ENCODE results near the gene C1orf105. TPM values are rescaled to one million over a fixed set of nuclear protein-coding genes. Genes with fewer than 3 reads are reported as not detected.
"Not testable (repeated sequence)": the region's sequence is repeated elsewhere in the genome, so short reads cannot be mapped to it uniquely, and the experiment has no call there.

Gene C1orf105
- total and polyA plus RNA-seq, 2 experiments from 2014 or later: 0.23 to 2.2 TPM

DNA sequence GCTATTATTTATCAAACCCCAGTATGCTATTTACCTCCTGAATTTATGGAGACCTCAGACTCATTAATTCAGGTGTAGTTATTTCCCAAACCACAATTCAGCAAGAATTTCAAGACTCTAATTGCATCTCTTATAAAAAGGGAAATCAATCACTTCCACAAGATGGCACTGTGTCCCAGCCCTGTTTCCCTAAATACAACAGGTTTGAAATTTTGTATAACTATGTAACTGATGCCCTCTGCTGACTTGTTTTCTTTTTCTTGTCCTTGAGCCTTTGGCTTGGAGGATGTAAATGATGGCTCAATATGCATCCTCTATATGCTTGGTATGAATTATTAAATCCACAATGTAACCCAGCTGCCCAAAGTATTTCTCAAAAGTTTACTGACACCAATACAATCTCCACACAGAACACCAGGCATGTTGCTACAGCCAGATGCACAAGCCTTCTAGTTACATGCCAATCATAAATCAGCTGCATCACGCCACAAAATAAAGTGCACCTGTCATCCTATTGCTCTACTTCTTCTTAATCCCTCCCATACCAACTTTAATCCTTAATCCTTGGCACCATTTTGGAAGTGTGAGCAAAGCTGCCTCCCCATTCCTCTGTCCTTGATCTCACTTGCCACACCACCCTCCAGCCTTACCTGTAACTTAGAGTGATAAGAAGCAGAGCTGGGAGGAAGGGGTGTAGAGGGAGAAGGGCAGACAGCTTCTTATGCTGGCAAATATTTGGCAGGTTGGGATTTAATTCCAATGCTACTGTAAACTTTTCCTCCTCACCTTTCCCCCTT is 9.0 kb downstream of the C1orf105 start:
- peaks cover 14% of the 10 kb centered on the region for H3K4me1 ChIP-seq (ENCODE audit: insufficient read depth)
- no peaks in the 10 kb centered on the region for H4K20me1 ChIP-seq (ENCODE audit: insufficient read depth, poor library complexity, severe bottlenecking)
- H3K27me3 ChIP-seq: no peaks in the 10 kb centered on the region
- H3K27ac ChIP-seq: no peak overlapping the region
- H3K4me2 ChIP-seq: no peak overlapping the region
- 93% methylated on average over 1 of the region's 1 CpG for WGBS (ENCODE audit: low lambda C conversion rate, missing lambda C conversion rate)
- peaks cover 7% of the 10 kb centered on the region for H3K79me2 ChIP-seq
- no peak overlapping the region for H3K4me3 ChIP-seq
- no peaks in the 10 kb centered on the region for H3K9me3 ChIP-seq (ENCODE audit: low read depth)
- no peaks in the 10 kb centered on the region for H3K9me2 ChIP-seq (replicated peaks; ENCODE audit: insufficient read depth)
- TF ChIP-seq, protein P1, sequence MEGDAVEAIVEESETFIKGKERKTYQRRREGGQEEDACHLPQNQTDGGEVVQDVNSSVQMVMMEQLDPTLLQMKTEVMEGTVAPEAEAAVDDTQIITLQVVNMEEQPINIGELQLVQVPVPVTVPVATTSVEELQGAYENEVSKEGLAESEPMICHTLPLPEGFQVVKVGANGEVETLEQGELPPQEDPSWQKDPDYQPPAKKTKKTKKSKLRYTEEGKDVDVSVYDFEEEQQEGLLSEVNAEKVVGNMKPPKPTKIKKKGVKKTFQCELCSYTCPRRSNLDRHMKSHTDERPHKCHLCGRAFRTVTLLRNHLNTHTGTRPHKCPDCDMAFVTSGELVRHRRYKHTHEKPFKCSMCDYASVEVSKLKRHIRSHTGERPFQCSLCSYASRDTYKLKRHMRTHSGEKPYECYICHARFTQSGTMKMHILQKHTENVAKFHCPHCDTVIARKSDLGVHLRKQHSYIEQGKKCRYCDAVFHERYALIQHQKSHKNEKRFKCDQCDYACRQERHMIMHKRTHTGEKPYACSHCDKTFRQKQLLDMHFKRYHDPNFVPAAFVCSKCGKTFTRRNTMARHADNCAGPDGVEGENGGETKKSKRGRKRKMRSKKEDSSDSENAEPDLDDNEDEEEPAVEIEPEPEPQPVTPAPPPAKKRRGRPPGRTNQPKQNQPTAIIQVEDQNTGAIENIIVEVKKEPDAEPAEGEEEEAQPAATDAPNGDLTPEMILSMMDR (IDR thresholded peaks at IDR 0.05; ENCODE audit: poor library complexity): peak; percentile 86
- TF ChIP-seq EZH2 (IDR thresholded peaks at IDR 0.05; ENCODE audit: borderline replicate concordance) (no peak), EZH2phosphoT487 (IDR thresholded peaks at IDR 0.05; ENCODE audit: low read depth, severe bottlenecking, unreplicated experiment) (no peak)
- no peak overlapping the region for H2AFZ ChIP-seq
- no peaks in the 10 kb centered on the region for H3K36me3 ChIP-seq (replicated peaks; ENCODE audit: insufficient read depth, low read depth)
- DNase-seq (ENCODE audit: low spot score): peak; percentile 78

DNA sequence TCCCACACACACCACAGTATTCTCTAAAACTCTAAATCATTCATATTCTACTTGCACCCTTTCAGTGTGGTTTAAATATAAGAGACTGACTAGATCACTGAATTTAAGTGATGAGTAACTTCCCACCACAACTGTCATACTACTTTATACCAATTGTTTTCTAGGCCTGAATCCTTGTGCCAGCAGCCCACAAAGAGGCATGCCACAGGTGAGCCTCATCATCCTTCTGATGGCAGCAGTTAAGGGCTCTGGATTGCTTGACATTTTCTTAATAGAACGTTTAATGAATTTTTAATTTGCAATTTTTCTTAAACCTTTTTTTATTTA is 9.6 kb downstream of the C1orf105 start:
- Histone ChIP-seq H3K36me3 (replicated peaks; ENCODE audit: insufficient read depth, low read depth) (no peaks in the 10 kb centered on the region), H3K79me2 (peaks cover 9% of the 10 kb centered on the region), H3K4me3 (no peak overlapping the region), H3K27me3 (no peaks in the 10 kb centered on the region), H3K9me3 (ENCODE audit: low read depth) (no peaks in the 10 kb centered on the region), H3K27ac (no peak overlapping the region), H3K4me1 (ENCODE audit: insufficient read depth) (peaks cover 14% of the 10 kb centered on the region), H4K20me1 (ENCODE audit: insufficient read depth, poor library complexity, severe bottlenecking) (no peaks in the 10 kb centered on the region), H2AFZ (no peak overlapping the region), H3K9me2 (replicated peaks; ENCODE audit: insufficient read depth) (no peaks in the 10 kb centered on the region), H3K4me2 (no peak overlapping the region)
- 96% methylated on average over 1 of the region's 1 CpG for WGBS (ENCODE audit: low lambda C conversion rate, missing lambda C conversion rate)
- TF ChIP-seq EZH2 (IDR thresholded peaks at IDR 0.05; ENCODE audit: borderline replicate concordance) (no peak), EZH2phosphoT487 (IDR thresholded peaks at IDR 0.05; ENCODE audit: low read depth, severe bottlenecking, unreplicated experiment) (no peak)
- TF ChIP-seq, protein P1 (IDR thresholded peaks at IDR 0.05; ENCODE audit: poor library complexity): no peak
- DNase-seq (ENCODE audit: low spot score): no peak

DNA sequence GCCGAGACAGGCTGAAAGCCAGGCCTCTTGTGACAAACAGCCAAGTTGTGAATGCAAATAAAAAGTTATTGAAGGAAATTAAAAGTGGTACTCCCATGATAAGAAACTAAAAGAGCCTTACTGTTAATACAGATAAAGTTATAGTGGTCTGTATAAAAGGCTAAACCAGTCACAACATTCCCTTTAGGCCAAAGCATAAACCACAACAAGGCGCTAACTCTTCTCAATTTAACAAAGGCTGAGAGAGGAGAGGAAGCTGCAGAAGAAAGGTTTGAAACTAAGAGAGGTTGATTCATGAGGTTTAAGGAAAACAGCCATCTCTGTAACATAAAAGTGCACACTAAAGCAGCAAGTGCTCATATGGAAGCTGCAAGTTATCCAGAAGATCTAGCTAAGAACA is 10.7 kb downstream of the C1orf105 start:
- 91% methylated on average over 2 of the region's 2 CpGs for WGBS (ENCODE audit: low lambda C conversion rate, missing lambda C conversion rate)
- peaks cover 14% of the 10 kb centered on the region for H3K4me1 ChIP-seq (ENCODE audit: insufficient read depth)
- H3K79me2 ChIP-seq: peaks cover 13% of the 10 kb centered on the region
- DNase-seq (ENCODE audit: low spot score): no peak
- H3K9me3 ChIP-seq (ENCODE audit: low read depth): no peaks in the 10 kb centered on the region
- no peaks in the 10 kb centered on the region for H3K9me2 ChIP-seq (replicated peaks; ENCODE audit: insufficient read depth)
- H3K27ac ChIP-seq: peak overlapping the region; percentile 32
- no peaks in the 10 kb centered on the region for H3K27me3 ChIP-seq
- TF ChIP-seq EZH2phosphoT487 (IDR thresholded peaks at IDR 0.05; ENCODE audit: low read depth, severe bottlenecking, unreplicated experiment): no peak
- TF ChIP-seq EZH2 (IDR thresholded peaks at IDR 0.05; ENCODE audit: borderline replicate concordance): no peak
- no peak overlapping the region for H3K4me3 ChIP-seq
- H4K20me1 ChIP-seq (ENCODE audit: insufficient read depth, poor library complexity, severe bottlenecking): no peaks in the 10 kb centered on the region
- H3K4me2 ChIP-seq: peak overlapping the region; percentile 77
- no peak overlapping the region for H2AFZ ChIP-seq
- no peaks in the 10 kb centered on the region for H3K36me3 ChIP-seq (replicated peaks; ENCODE audit: insufficient read depth, low read depth)

DNA sequence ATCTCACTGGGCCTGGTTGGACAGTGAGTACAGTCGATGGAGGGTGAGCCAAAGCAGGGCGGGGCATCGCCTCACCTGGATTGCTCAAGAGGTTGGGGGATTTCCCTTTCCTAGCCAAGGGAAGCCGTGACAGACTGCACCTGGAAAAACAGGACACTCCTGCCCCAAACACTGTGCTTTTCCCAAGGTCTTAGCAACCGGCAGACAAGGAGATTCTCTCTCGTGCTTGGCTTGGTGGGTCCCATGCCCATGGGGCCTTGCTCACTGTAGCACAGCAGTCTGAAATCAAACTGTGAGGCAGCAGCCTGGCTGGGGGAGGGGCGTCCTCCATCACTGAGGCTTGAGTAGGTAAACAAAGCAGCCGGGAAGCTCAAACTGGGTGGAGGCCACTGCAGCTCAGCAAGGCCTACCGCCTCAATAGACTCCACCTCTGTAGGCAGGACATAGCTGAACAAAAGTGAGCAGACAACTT is 11.3 kb downstream of the C1orf105 start:
- Histone ChIP-seq H3K9me3 (ENCODE audit: low read depth) (no peaks in the 10 kb centered on the region), H4K20me1 (ENCODE audit: insufficient read depth, poor library complexity, severe bottlenecking) (no peaks in the 10 kb centered on the region), H3K79me2 (peaks cover 13% of the 10 kb centered on the region), H3K27ac (peak overlapping the region; percentile 90), H3K9me2 (replicated peaks; ENCODE audit: insufficient read depth) (no peaks in the 10 kb centered on the region), H3K27me3 (no peaks in the 10 kb centered on the region), H3K4me2 (peak overlapping the region; percentile 77), H3K4me1 (ENCODE audit: insufficient read depth) (peaks cover 14% of the 10 kb centered on the region), H3K4me3 (no peak overlapping the region), H3K36me3 (replicated peaks; ENCODE audit: insufficient read depth, low read depth) (no peaks in the 10 kb centered on the region), H2AFZ (peak overlapping the region; percentile 25)
- TF ChIP-seq EZH2phosphoT487 (IDR thresholded peaks at IDR 0.05; ENCODE audit: low read depth, severe bottlenecking, unreplicated experiment) (no peak), EZH2 (IDR thresholded peaks at IDR 0.05; ENCODE audit: borderline replicate concordance) (no peak)
- TF ChIP-seq, protein P1 (IDR thresholded peaks at IDR 0.05; ENCODE audit: poor library complexity): no peak
- peak; percentile 68 for DNase-seq (ENCODE audit: low spot score)
- 48% methylated on average over 9 of the region's 9 CpGs for WGBS (ENCODE audit: low lambda C conversion rate, missing lambda C conversion rate)

DNA sequence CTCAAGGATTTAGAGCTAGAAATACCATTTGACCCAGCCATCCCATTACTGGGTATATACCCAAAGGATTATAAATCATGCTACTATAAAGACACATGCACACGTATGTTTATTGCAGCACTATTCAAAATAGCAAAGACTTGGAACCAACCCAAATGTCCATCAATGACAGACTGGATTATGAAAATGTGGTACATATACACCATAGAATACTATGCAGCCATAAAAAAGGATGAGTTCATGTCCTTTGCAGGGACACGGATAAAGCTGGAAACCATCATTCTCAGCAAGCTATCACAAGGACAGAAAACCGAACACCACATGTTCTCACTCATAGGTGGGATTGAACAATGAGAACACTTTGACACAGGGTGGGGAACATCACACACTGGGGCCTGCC is 16.7 kb downstream of the C1orf105 start:
- not testable (repeated sequence) for H3K9me2 ChIP-seq (replicated peaks; ENCODE audit: insufficient read depth); H3K9me3 ChIP-seq (ENCODE audit: low read depth); H2AFZ ChIP-seq; H3K4me1 ChIP-seq (ENCODE audit: insufficient read depth); H3K27me3 ChIP-seq; H3K36me3 ChIP-seq (replicated peaks; ENCODE audit: insufficient read depth, low read depth); H3K27ac ChIP-seq; H3K4me2 ChIP-seq; DNase-seq (ENCODE audit: low spot score); H3K4me3 ChIP-seq; H4K20me1 ChIP-seq (ENCODE audit: insufficient read depth, poor library complexity, severe bottlenecking)
- WGBS (ENCODE audit: low lambda C conversion rate, missing lambda C conversion rate): over 99% methylated on average over 3 of the region's 3 CpGs
- peaks cover 48% of the 10 kb centered on the region for H3K79me2 ChIP-seq
